Endothelial cell of umbilical vein (primary cell): ENCODE data around the gene GRIA1. TPM values are rescaled to one million over a fixed set of nuclear protein-coding genes. Genes with fewer than 3 reads are reported as not detected.

ENCODE experiments used
- BruUV-seq: library from RNA; stranded (reverse); fragments of 400-500 nt; replicated peaks from 2 replicates; lab custom pipeline; 2021; lab: Mats Ljungman, UMichigan
- CTCF ChIA-PET: fragments of 300-600, 350-600 bp; sonication (Branson Sonifier 250); formaldehyde crosslinking; loops from one replicate; lab custom pipeline; 2021; ENCODE audit warnings: antibody characterized with exemption, inconsistent platforms; lab: Charles Lee
- POLR2A ChIA-PET: fragments of 300-600, 350-600 bp; sonication (Branson Sonifier 250); formaldehyde crosslinking; loops from one replicate; lab custom pipeline; 2021; ENCODE audit warnings: antibody characterized with exemption, inconsistent platforms; lab: Charles Lee
- DNase-seq: peaks from one replicate; pipeline ENCODE4 v3.0.0-alpha.2; 2011; ENCODE audit warnings: low read depth, low spot score
- FAIRE-seq: peaks from 2 replicates; lab custom pipeline; 2011; peaks lifted over from hg19 to GRCh38; lab: Jason Lieb, UNC
- H2AFZ ChIP-seq: 2 replicates; pipeline ENCODE4 v1.6.0; 2012; ENCODE audit warnings: low read depth, low read length, control low read depth, inconsistent platforms
- H3K27ac ChIP-seq: 2 replicates; pipeline ENCODE4 v1.5.1; 2011; ENCODE audit warnings: low read depth, mild to moderate bottlenecking, control low read depth, low read length, moderate library complexity; ENCODE audit not compliant: insufficient read depth
- H3K27me3 ChIP-seq, 2 experiments: 2 replicates each; pipeline versions ENCODE4 v1.6.0 to v1.6.1; 2011; ENCODE audit warnings: low read length in 2 of 2, mixed read lengths in 1 of 2; ENCODE audit not compliant: control insufficient read depth in 2 of 2, insufficient read depth in 2 of 2
- H3K36me3 ChIP-seq, 2 experiments: 2 replicates in 1 of 2; 3 replicates in 1 of 2; pipeline ENCODE4 v1.5.1; 2011; ENCODE audit warnings: low read length in 2 of 2, mild to moderate bottlenecking in 1 of 2, moderate library complexity in 1 of 2; ENCODE audit not compliant: control insufficient read depth in 2 of 2, insufficient read depth in 2 of 2; ENCODE audit errors: extremely low read depth in 1 of 2
- H3K4me1 ChIP-seq: 3 replicates; pipeline ENCODE4 v1.5.1; 2011; ENCODE audit warnings: mild to moderate bottlenecking, low read length; ENCODE audit not compliant: control insufficient read depth, insufficient read depth; ENCODE audit errors: extremely low read depth
- H3K4me2 ChIP-seq: 2 replicates; pipeline ENCODE4 v1.6.1; 2011; ENCODE audit warnings: low read length, control low read depth, mixed read lengths; ENCODE audit not compliant: insufficient read depth
- H3K4me3 ChIP-seq, 3 experiments: fragments of 200-600 bp in 1 of 3; sonication (generic), shearing (Covaris generic) in 1 of 3; replicated peaks in 1 of 3; 2 replicates each; pipeline ENCODE4 v1.5.1; 2011 to 2016; ENCODE audit warnings: control low read depth in 3 of 3, low read length in 3 of 3, mild to moderate bottlenecking in 2 of 3, inconsistent platforms in 1 of 3, low read depth in 1 of 3, moderate library complexity in 1 of 3; ENCODE audit not compliant: insufficient read depth in 1 of 3
- H3K79me2 ChIP-seq: 2 replicates; pipeline ENCODE4 v1.6.0; 2012; ENCODE audit warnings: low read length, inconsistent platforms; ENCODE audit not compliant: control insufficient read depth, insufficient read depth
- H3K9ac ChIP-seq: replicated peaks from 2 replicates; pipeline ENCODE3; 2011; ENCODE audit warnings: low read length, control low read depth; ENCODE audit not compliant: insufficient read depth; ENCODE audit errors: extremely low read depth
- H3K9me1 ChIP-seq: replicated peaks from 3 replicates; pipeline ENCODE4 v1.6.0; 2011; ENCODE audit warnings: mild to moderate bottlenecking, low read length; ENCODE audit not compliant: control insufficient read depth, insufficient read depth; ENCODE audit errors: extremely low read depth
- H3K9me3 ChIP-seq: replicated peaks from 2 replicates; pipeline ENCODE4 v1.5.1; 2012; ENCODE audit warnings: low read length, inconsistent platforms; ENCODE audit not compliant: control insufficient read depth, insufficient read depth
- H4K20me1 ChIP-seq: replicated peaks from 2 replicates; pipeline ENCODE3; 2011; ENCODE audit warnings: mild to moderate bottlenecking, low read length; ENCODE audit not compliant: control insufficient read depth, insufficient read depth; ENCODE audit errors: extremely low read depth
- CTCF ChIP-seq, 2 donors: IDR thresholded peaks; 1 replicate in 1 of 2; 2 replicates in 1 of 2; pipeline ENCODE4 v1.5.1; 2011; ENCODE audit warnings: low read length in 2 of 2, mild to moderate bottlenecking in 2 of 2, moderate library complexity in 2 of 2, control low read depth in 1 of 2, inconsistent platforms in 1 of 2, low read depth in 1 of 2; ENCODE audit not compliant: insufficient read depth in 1 of 2; ENCODE audit errors: extremely low read depth in 1 of 2
- EZH2 ChIP-seq: IDR thresholded peaks from 2 replicates; pipeline ENCODE4 v1.6.1; 2012; ENCODE audit warnings: borderline replicate concordance, low read depth, mild to moderate bottlenecking, moderate library complexity, low read length, inconsistent platforms; ENCODE audit not compliant: severe bottlenecking
- FOS ChIP-seq: IDR thresholded peaks from 2 replicates; pipeline ENCODE4 v1.6.1; 2011; ENCODE audit warnings: mild to moderate bottlenecking, low read length, moderate library complexity, borderline replicate concordance; ENCODE audit not compliant: insufficient read depth
- GATA2 ChIP-seq: IDR thresholded peaks from 2 replicates; pipeline ENCODE4 v1.7.0; 2011; ENCODE audit warnings: low read depth, mild to moderate bottlenecking, moderate library complexity, mixed read lengths, low read length; ENCODE audit not compliant: insufficient read length, insufficient read depth
- JUN ChIP-seq: IDR thresholded peaks from 2 replicates; pipeline ENCODE4 v1.6.1; 2011; ENCODE audit warnings: borderline replicate concordance, low read depth; ENCODE audit not compliant: insufficient read length, insufficient read depth
- MAX ChIP-seq: IDR thresholded peaks from 2 replicates; pipeline ENCODE4 v1.6.1; 2011; ENCODE audit not compliant: insufficient read depth, insufficient read length
- MYC ChIP-seq: IDR thresholded peaks from one replicate; pipeline ENCODE4 v1.6.1; 2011; ENCODE audit warnings: mild to moderate bottlenecking, low read depth, low read length
- POLR2A ChIP-seq: IDR thresholded peaks from 2 replicates; pipeline ENCODE4 v1.6.1; 2012; ENCODE audit warnings: low read depth, mild to moderate bottlenecking, control low read depth, low read length
- POLR2AphosphoS5 ChIP-seq: IDR thresholded peaks from 2 replicates; pipeline ENCODE4 v1.6.1; 2012; ENCODE audit warnings: low read depth, mild to moderate bottlenecking, control low read depth, low read length, moderate library complexity; ENCODE audit not compliant: insufficient read depth
- dilution Hi-C: fragments of 300-500 bp; cut with MboI; formaldehyde crosslinking; loops from one replicate; pipeline ENCODE4 v1.15.0; 2019; ENCODE audit warnings: low sequenced_read_pairs; ENCODE audit not compliant: extremely low pct_ligation_motif_present
- intact Hi-C: fragments of 100-400 bp; cut with micrococcal nuclease; formaldehyde crosslinking; loops from one replicate; pipeline ENCODE4 v1.10.0; 2022
- polyA plus RNA-seq, 4 experiments: library from polyadenylated mRNA; depleted of rRNA in 3 of 4; stranded (reverse) in 3 of 4; unstranded in 1 of 4; fragments of >200 nt; gene quantifications; 2 replicates each; pipeline versions ENCODE4 v1.2.1 to v1.2.3, GENCODE V29; 2011 to 2012; ENCODE audit warnings: missing spikeins in 1 of 4
- total RNA-seq: library from RNA; stranded (reverse); gene quantifications from 2 replicates; pipeline ENCODE4 v1.2.3, GENCODE V29; 2021

Gene GRIA1
- total and polyA plus RNA-seq, 2 donors (not counting 3 experiments of a cell fraction or from before 2014, with no cell fraction given): not detected

GRCh38 chr5:153794327-153794726 is 303.9 kb downstream of the GRIA1 start:
- TF ChIP-seq CTCF (IDR thresholded peaks at IDR 0.05; ENCODE audit: extremely low read depth in 1 of 2, insufficient read depth in 1 of 2, low read depth in 1 of 2, low read length in 2 of 2) (no peak), JUN (no peak), MYC (no peak), FOS (no peak), EZH2 (no peak), POLR2A (no peak), POLR2AphosphoS5 (no peak), GATA2 (no peak), MAX (no peak)
- Histone ChIP-seq H2AFZ (no peak overlapping the region), H3K27me3 (no peaks in the 10 kb centered on the region), H3K4me3 (no peak overlapping the region), H3K9me1 (no peaks in the 10 kb centered on the region), H3K9ac (no peak overlapping the region), H3K36me3 (no peaks in the 10 kb centered on the region), H3K9me3 (no peaks in the 10 kb centered on the region), H3K4me2 (no peak overlapping the region), H3K4me1 (no peaks in the 10 kb centered on the region), H3K27ac (no peak overlapping the region), H4K20me1 (no peaks in the 10 kb centered on the region), H3K79me2 (no peaks in the 10 kb centered on the region)
- ChIA-PET CTCF (no interaction called here), POLR2A (no interaction called here)
- DNase-seq: no peak
- intact Hi-C loops: no loop called here
- no TSS peak for BruUV-seq
- FAIRE-seq: no peak
- dilution Hi-C loops: no loop called here
